DOHH2 (cell line): ENCODE results near the gene PRDM16.

Source experiments
- H3F3A ChIP-seq: fragments of 200-600 bp; sonication (generic), shearing (Covaris generic); 2 replicates; pipeline ENCODE4 v1.6.0; 2016; ENCODE audit warnings: antibody characterized with exemption, mild to moderate bottlenecking; ENCODE audit not compliant: control insufficient read depth, insufficient read depth
- H3K27ac ChIP-seq: fragments of 200-600 bp; sonication (generic); 2 replicates; pipeline ENCODE4 v1.5.1; 2014; ENCODE audit warnings: low read depth, mild to moderate bottlenecking, low read length, moderate library complexity
- H3K27me3 ChIP-seq: fragments of 200-600 bp; sonication (generic); 2 replicates; pipeline ENCODE4 v1.6.1; 2014; ENCODE audit warnings: mild to moderate bottlenecking, low read length, mixed read lengths; ENCODE audit not compliant: control insufficient read depth
- H3K36me3 ChIP-seq: fragments of 200-600 bp; sonication (generic); 2 replicates; pipeline ENCODE4 v1.6.1; 2014; ENCODE audit warnings: mild to moderate bottlenecking, low read length, moderate library complexity, mixed read lengths; ENCODE audit not compliant: control insufficient read depth
- H3K4me1 ChIP-seq: fragments of 200-600 bp; sonication (generic); 2 replicates; pipeline ENCODE4 v1.6.1; 2014; ENCODE audit warnings: mild to moderate bottlenecking, low read length, mixed read lengths; ENCODE audit not compliant: control insufficient read depth
- H3K4me2 ChIP-seq: fragments of 200-600 bp; sonication (generic); 2 replicates; pipeline ENCODE4 v1.6.0; 2014; ENCODE audit warnings: mild to moderate bottlenecking, low read length, moderate library complexity
- H3K4me3 ChIP-seq: fragments of 200-600 bp; sonication (generic); 2 replicates; pipeline ENCODE4 v1.5.1; 2014; ENCODE audit warnings: mild to moderate bottlenecking, low read length, mixed read lengths
- H3K79me2 ChIP-seq: fragments of 200-600 bp; sonication (generic); 2 replicates; pipeline ENCODE4 v1.6.1; 2014; ENCODE audit warnings: mild to moderate bottlenecking, low read length, mixed read lengths; ENCODE audit not compliant: control insufficient read depth
- H3K9me2 ChIP-seq: fragments of 200-600 bp; sonication (generic); replicated peaks from 2 replicates; pipeline ENCODE4 v1.6.1; 2014; ENCODE audit warnings: mild to moderate bottlenecking, low read length, mixed read lengths; ENCODE audit not compliant: control insufficient read depth
- H3K9me3 ChIP-seq: fragments of 200-600 bp; sonication (generic); 2 replicates; pipeline ENCODE4 v1.6.1; 2014; ENCODE audit warnings: antibody characterized with exemption, low read length, mixed read lengths; ENCODE audit not compliant: control insufficient read depth, insufficient read depth
- H4K20me1 ChIP-seq: fragments of 200-600 bp; sonication (generic); 2 replicates; pipeline ENCODE4 v1.6.0; 2014; ENCODE audit warnings: low read depth, mild to moderate bottlenecking, antibody characterized with exemption, low read length, moderate library complexity; ENCODE audit not compliant: control insufficient read depth, insufficient read depth
- EZH2phosphoT487 ChIP-seq: fragments of 200-600 bp; sonication (generic); IDR thresholded peaks from 2 replicates; pipeline ENCODE4 v1.6.1; 2017; ENCODE audit warnings: borderline replicate concordance, mild to moderate bottlenecking, antibody characterized with exemption, low read length, moderate library complexity, mixed read lengths
- TF ChIP-seq, protein P1 (sequence below): fragments of 200-600 bp; sonication (generic); IDR thresholded peaks from one replicate; pipeline ENCODE4 v1.5.1; 2014; ENCODE audit warnings: antibody characterized with exemption, mild to moderate bottlenecking, low read depth, low read length; ENCODE audit not compliant: poor library complexity, severe bottlenecking

Gene PRDM16

DNA sequence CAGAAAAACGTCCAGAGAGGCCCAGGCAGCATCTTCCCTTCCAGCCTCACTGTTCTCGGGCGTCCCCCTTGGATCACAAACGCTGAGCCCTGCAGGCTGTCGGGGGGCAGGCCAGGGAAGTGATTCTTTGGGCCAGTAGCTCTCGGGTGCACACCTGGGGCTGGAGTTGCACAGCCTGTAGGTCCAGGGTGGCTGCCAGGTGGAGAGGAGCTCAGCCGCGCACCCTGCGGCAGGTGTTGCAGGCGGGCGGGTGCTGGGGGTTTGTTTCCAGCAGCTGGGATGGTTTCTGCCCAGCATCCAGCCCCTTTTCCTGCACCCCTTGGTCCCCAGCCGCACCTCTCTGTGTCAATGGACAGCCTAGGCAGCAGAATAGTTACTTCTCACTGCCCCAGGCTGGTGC lies 15.7 kb downstream of the PRDM16 start:
- no peaks in the 10 kb centered on the region for H3K9me3 ChIP-seq
- H4K20me1 ChIP-seq, result no peaks in the 10 kb centered on the region
- H3F3A ChIP-seq, result no peaks in the 10 kb centered on the region
- H3K4me2 ChIP-seq, result no peak overlapping the region
- TF ChIP-seq, protein P1, sequence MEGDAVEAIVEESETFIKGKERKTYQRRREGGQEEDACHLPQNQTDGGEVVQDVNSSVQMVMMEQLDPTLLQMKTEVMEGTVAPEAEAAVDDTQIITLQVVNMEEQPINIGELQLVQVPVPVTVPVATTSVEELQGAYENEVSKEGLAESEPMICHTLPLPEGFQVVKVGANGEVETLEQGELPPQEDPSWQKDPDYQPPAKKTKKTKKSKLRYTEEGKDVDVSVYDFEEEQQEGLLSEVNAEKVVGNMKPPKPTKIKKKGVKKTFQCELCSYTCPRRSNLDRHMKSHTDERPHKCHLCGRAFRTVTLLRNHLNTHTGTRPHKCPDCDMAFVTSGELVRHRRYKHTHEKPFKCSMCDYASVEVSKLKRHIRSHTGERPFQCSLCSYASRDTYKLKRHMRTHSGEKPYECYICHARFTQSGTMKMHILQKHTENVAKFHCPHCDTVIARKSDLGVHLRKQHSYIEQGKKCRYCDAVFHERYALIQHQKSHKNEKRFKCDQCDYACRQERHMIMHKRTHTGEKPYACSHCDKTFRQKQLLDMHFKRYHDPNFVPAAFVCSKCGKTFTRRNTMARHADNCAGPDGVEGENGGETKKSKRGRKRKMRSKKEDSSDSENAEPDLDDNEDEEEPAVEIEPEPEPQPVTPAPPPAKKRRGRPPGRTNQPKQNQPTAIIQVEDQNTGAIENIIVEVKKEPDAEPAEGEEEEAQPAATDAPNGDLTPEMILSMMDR, result no peak
- TF ChIP-seq EZH2phosphoT487, result no peak
- no peaks in the 10 kb centered on the region for H3K9me2 ChIP-seq
- no peaks in the 10 kb centered on the region for H3K27me3 ChIP-seq
- H3K27ac ChIP-seq, result no peak overlapping the region
- H3K79me2 ChIP-seq, result no peaks in the 10 kb centered on the region
- no peak overlapping the region for H3K4me3 ChIP-seq
- no peaks in the 10 kb centered on the region for H3K4me1 ChIP-seq
- no peaks in the 10 kb centered on the region for H3K36me3 ChIP-seq

DNA sequence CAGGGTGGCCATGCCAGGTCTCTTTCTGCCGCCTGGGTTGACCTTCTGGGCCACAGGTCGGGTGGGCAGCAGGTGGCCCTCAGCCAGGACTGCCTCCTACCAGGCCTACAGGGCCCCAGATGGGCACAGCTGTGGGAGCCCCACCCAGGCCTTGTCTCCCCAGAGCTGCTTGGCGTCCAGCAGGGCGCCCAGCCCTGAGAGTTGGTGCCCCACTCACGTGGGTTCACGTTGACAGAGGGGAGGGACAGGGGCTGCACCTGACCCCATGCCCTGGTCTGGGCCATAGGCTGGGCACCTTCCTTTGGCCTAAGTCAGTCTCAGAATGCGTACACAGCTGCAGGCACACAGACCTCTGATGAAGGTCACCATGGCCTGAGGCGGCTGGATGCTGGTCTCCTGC lies 16.7 kb downstream of the PRDM16 start:
- Histone ChIP-seq H3K4me1 (no peaks in the 10 kb centered on the region), H3F3A (no peaks in the 10 kb centered on the region), H3K27me3 (no peaks in the 10 kb centered on the region), H3K27ac (no peak overlapping the region), H4K20me1 (no peaks in the 10 kb centered on the region), H3K9me3 (no peaks in the 10 kb centered on the region), H3K79me2 (no peaks in the 10 kb centered on the region), H3K9me2 (no peaks in the 10 kb centered on the region), H3K36me3 (no peaks in the 10 kb centered on the region), H3K4me3 (no peak overlapping the region), H3K4me2 (no peak overlapping the region)
- no peak for TF ChIP-seq EZH2phosphoT487
- TF ChIP-seq, protein P1, result no peak

DNA sequence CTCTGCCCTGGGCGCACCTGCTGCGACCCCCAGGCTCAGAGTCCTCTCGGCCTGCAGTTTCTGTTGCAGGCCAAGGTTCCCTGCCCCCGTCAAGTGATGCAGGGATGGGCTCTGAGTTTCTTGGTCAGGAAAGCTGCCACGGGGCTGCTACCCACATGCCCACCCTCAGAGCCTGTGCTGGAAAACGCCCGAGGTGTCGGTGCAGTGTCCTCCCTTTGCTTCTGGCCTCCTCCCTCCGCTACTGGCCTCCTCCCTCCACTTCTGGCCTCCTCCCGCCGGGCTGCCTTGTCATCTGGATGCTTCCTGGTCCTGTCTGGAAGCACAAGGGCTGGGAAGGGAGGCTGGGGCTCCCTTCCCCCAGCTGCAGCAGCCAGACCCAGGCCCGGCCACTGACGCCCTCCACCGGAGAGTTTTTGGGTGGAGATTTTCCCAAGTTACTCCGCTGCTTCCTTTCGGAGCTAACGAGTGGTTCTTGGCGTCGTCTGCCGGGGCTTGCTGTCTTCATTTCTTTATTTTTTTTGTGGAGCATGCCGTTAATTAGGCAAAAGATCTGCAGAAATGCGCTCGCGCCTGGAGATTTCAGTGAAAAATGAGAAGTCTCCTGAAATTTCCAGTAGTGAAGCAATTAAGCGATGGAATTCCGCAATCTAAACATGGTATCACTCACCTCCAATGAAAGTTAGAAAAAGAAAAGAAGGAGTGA lies 17.4 kb downstream of the PRDM16 start:
- Histone ChIP-seq H3F3A (no peaks in the 10 kb centered on the region), H3K79me2 (no peaks in the 10 kb centered on the region), H3K4me2 (no peak overlapping the region), H3K9me3 (no peaks in the 10 kb centered on the region), H3K4me3 (no peak overlapping the region), H4K20me1 (no peaks in the 10 kb centered on the region), H3K27me3 (no peaks in the 10 kb centered on the region), H3K36me3 (no peaks in the 10 kb centered on the region), H3K4me1 (no peaks in the 10 kb centered on the region), H3K9me2 (no peaks in the 10 kb centered on the region), H3K27ac (no peak overlapping the region)
- TF ChIP-seq, protein P1, result no peak
- no peak for TF ChIP-seq EZH2phosphoT487
